DOHH2 (cell line): ENCODE results near the gene DYNLT2B.

ENCODE experiments used
- CTCF ChIP-seq: fragments of 200-600 bp; sonication (generic); IDR thresholded peaks from one replicate; pipeline ENCODE4 v1.5.1; 2014; ENCODE audit warnings: antibody characterized with exemption, mild to moderate bottlenecking, low read depth, low read length; ENCODE audit not compliant: poor library complexity, severe bottlenecking
- EZH2phosphoT487 ChIP-seq: fragments of 200-600 bp; sonication (generic); IDR thresholded peaks from 2 replicates; pipeline ENCODE4 v1.6.1; 2017; ENCODE audit warnings: borderline replicate concordance, mild to moderate bottlenecking, antibody characterized with exemption, low read length, moderate library complexity, mixed read lengths

DNA sequence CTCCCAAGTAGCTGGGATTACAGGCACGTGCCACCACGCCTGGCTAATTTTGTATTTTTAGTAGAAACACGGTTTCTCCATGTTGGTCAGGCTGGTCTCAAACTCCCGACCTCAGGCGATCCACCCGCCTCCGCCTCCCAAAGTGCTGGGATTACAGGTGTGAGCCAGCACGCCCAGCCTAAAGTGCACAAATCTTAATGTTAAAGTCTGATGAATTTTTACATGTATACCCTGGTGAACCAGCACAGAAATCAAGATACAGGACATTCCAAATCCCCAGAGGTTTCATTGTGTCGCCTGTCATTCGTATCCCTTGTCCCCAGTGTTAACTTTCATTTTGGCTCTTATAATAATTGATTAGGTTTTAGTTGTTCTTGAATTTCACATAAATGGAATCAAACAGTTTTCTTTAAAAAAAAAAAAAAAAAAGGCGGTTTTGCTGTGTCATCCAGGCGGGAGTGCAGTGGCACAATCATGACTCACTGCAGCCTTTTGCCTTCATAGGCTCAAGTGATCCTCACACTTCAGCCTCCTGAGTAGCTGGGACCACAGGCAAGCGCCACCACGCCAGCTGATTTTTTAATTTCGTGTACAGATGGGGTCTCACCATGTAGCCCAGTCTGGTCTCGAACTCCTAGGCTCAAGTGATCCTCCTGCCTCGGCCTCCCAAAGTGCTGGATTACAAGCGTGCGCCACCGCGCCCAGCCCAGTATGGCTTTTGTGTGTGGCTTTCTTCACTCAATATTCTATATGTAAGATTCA, 21.6 kb upstream of the DYNLT2B start:
- TF ChIP-seq CTCF (no peak), EZH2phosphoT487 (no peak)
